Caco-2 (cell line): ENCODE results near the gene REPS1. TPM values are rescaled to one million over a fixed set of nuclear protein-coding genes. Genes with fewer than 3 reads are reported as not detected.

Source experiments
- BruUV-seq: library from RNA; stranded (reverse); fragments of 400-500 nt; replicated peaks from 2 replicates; lab custom pipeline; 2021; lab: Mats Ljungman, UMichigan
- CTCF ChIA-PET: fragments of 300-600 bp; sonication (Branson Sonifier 250); formaldehyde crosslinking; loops from one replicate; lab custom pipeline; 2022; ENCODE audit warnings: antibody characterized with exemption; lab: Charles Lee
- POLR2A ChIA-PET: fragments of 300-600 bp; sonication (Branson Sonifier 250); formaldehyde crosslinking; loops from one replicate; lab custom pipeline; 2022; ENCODE audit warnings: antibody characterized with exemption; lab: Charles Lee
- DNase-seq, 2 experiments: peaks; one replicate each; pipeline versions ENCODE4 v3.0.0 to v3.0.0-alpha.2; 2020 to 2022
- H3K27me3 ChIP-seq: replicated peaks from 2 replicates; pipeline ENCODE4 v1.6.0; 2011; ENCODE audit warnings: low read length; ENCODE audit not compliant: control insufficient read depth, insufficient read depth
- H3K36me3 ChIP-seq: 2 replicates; pipeline ENCODE4 v1.5.1; 2011; ENCODE audit warnings: low read length; ENCODE audit not compliant: control insufficient read depth, insufficient read depth
- H3K4me1 ChIP-seq: fragments of 250-450 bp; sonication (Bioruptor Pico); 2 replicates; pipeline ENCODE4 v1.5.1; 2020; ENCODE audit warnings: mild to moderate bottlenecking
- H3K4me3 ChIP-seq: 2 replicates; pipeline ENCODE4 v1.5.1; 2011; ENCODE audit warnings: low read depth, mild to moderate bottlenecking, control low read depth, low read length
- H3K9me3 ChIP-seq: fragments of 250-450 bp; sonication (Bioruptor Pico); 2 replicates; pipeline ENCODE4 v1.5.1; 2020; ENCODE audit warnings: mild to moderate bottlenecking, moderate library complexity
- H3K27ac Mint-ChIP-seq: one replicate; pipeline ENCODE4 v1.8.0; 2022; ENCODE audit warnings: mixed read lengths; ENCODE audit not compliant: unreplicated experiment
- H3K27me3 Mint-ChIP-seq: one replicate; pipeline ENCODE4 v1.8.0; 2022; ENCODE audit warnings: mixed read lengths; ENCODE audit not compliant: insufficient read depth, unreplicated experiment
- H3K36me3 Mint-ChIP-seq: one replicate; pipeline ENCODE4 v1.8.0; 2022; ENCODE audit warnings: mild to moderate bottlenecking, mixed read lengths; ENCODE audit not compliant: insufficient read depth, unreplicated experiment
- H3K4me1 Mint-ChIP-seq: one replicate; pipeline ENCODE4 v1.8.0; 2022; ENCODE audit warnings: low read depth, mixed read lengths; ENCODE audit not compliant: unreplicated experiment
- H3K4me3 Mint-ChIP-seq: one replicate; pipeline ENCODE4 v1.8.0; 2022; ENCODE audit warnings: mild to moderate bottlenecking, moderate library complexity, mixed read lengths; ENCODE audit not compliant: unreplicated experiment
- H3K9me3 Mint-ChIP-seq: one replicate; pipeline ENCODE4 v1.8.0; 2022; ENCODE audit warnings: mixed read lengths; ENCODE audit not compliant: unreplicated experiment
- CTCF ChIP-seq, 2 experiments: fragments of 200-600 bp in 1 of 2; IDR thresholded peaks; 1 replicate in 1 of 2; 2 replicates in 1 of 2; pipeline versions ENCODE4 v1.5.1 to v1.8.0; 2011 to 2022; ENCODE audit warnings: antibody characterized with exemption in 1 of 2, control low read depth in 1 of 2, inconsistent platforms in 1 of 2, low read depth in 1 of 2, low read length in 1 of 2, mild to moderate bottlenecking in 1 of 2, moderate library complexity in 1 of 2; ENCODE audit not compliant: insufficient read depth in 1 of 2, severe bottlenecking in 1 of 2, unreplicated experiment in 1 of 2
- intact Hi-C: fragments of 100-400 bp; cut with micrococcal nuclease; formaldehyde crosslinking; loops from one replicate; pipeline ENCODE4 v1.10.0; 2022; ENCODE audit not compliant: unreplicated experiment
- total RNA-seq: library from RNA; stranded (reverse); gene quantifications from 2 replicates; pipeline ENCODE4 v1.2.3, GENCODE V29; 2022

REPS1 gene
- total RNA-seq, 1 experiment from 2014 or later, result 74.1 TPM

- no peaks in the 10 kb centered on the region for H3K27me3 Mint-ChIP-seq
- no peak overlapping the region for H3K4me3 ChIP-seq
- H3K4me1 ChIP-seq, result no peaks in the 10 kb centered on the region
- no peaks in the 10 kb centered on the region for H3K27me3 ChIP-seq
- intact Hi-C loops, result no loop called here
- H3K36me3 ChIP-seq, result no peaks in the 10 kb centered on the region
- no peak for DNase-seq
- peaks cover 16% of the 10 kb centered on the region for H3K4me1 Mint-ChIP-seq
- ChIA-PET POLR2A (no interaction called here), CTCF (no interaction called here)
- H3K9me3 ChIP-seq, result no peaks in the 10 kb centered on the region
- H3K4me3 Mint-ChIP-seq, result no peak overlapping the region
- no peak overlapping the region for H3K27ac Mint-ChIP-seq
- peaks cover 26% of the 10 kb centered on the region for H3K36me3 Mint-ChIP-seq
- BruUV-seq, result no TSS peak
- no peaks in the 10 kb centered on the region for H3K9me3 Mint-ChIP-seq
- no peak for TF ChIP-seq CTCF (IDR thresholded peaks at IDR 0.05; ENCODE audit: insufficient read depth in 1 of 2, low read depth in 1 of 2, low read length in 1 of 2, severe bottlenecking in 1 of 2, unreplicated experiment in 1 of 2)
Measured at GRCh38 chr6:138891255-138891986, 96.6 kb downstream of the REPS1 start.

GRCh38 chr6:138885156-138885819 is 102.8 kb downstream of the REPS1 start:
- Histone ChIP-seq H3K36me3 (no peaks in the 10 kb centered on the region), H3K4me1 (no peaks in the 10 kb centered on the region), H3K4me3 (no peak overlapping the region), H3K27me3 (no peaks in the 10 kb centered on the region), H3K9me3 (no peaks in the 10 kb centered on the region)
- TF ChIP-seq CTCF (IDR thresholded peaks at IDR 0.05; ENCODE audit: insufficient read depth in 1 of 2, low read depth in 1 of 2, low read length in 1 of 2, severe bottlenecking in 1 of 2, unreplicated experiment in 1 of 2), result no peak
- peaks cover 6% of the 10 kb centered on the region for H3K36me3 Mint-ChIP-seq
- H3K9me3 Mint-ChIP-seq, result no peaks in the 10 kb centered on the region
- DNase-seq, result no peak
- H3K4me3 Mint-ChIP-seq, result no peak overlapping the region
- CTCF ChIA-PET, result no interaction called here
- no TSS peak for BruUV-seq
- H3K27me3 Mint-ChIP-seq, result no peaks in the 10 kb centered on the region
- intact Hi-C loops, result loop anchor here (5.0 kb wide), 1 partner anchor 68 kb away; no protein-coding TSS in a partner anchor
- H3K27ac Mint-ChIP-seq, result no peak overlapping the region
- peaks cover 7% of the 10 kb centered on the region for H3K4me1 Mint-ChIP-seq
- POLR2A ChIA-PET, result no interaction called here

DNA sequence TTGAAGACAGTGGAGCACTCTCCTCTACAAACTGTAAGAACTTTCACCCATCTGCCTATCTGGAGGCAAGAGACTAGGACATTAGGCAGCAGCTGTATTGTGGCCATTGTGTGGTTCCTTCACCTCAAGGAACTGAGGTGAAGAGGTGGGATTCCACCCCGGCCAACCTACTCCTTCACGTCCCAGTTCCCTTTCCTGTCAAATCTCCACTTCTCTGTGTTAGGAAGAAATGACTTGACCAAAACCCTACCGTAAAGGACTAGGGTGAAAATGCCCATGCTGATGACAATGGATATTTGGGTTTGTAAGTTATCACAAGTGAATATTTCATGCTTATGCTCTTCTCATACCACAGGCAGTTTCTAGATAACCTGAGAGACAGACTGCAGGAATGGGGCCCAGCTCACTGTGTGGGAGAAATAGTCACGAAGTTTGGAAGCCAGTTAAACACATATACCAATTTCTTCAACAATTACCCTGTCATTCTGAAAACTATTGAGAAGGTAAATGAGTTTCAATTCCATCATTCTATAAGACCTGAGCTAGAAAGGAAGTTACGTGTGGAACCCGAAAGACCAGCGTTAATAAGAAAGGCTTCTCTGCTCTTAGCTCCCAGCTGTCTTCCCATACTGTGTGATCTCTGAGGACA is 105.6 kb downstream of the REPS1 start:
- H3K27me3 Mint-ChIP-seq, result no peaks in the 10 kb centered on the region
- H3K4me3 Mint-ChIP-seq, result no peak overlapping the region
- POLR2A ChIA-PET, result interaction anchor here (0.6 kb wide), 1 partner anchor 16 kb away, joined by 3 read pairs; no protein-coding TSS in a partner anchor
- CTCF ChIA-PET, result no interaction called here
- BruUV-seq, result no TSS peak
- TF ChIP-seq CTCF (IDR thresholded peaks at IDR 0.05; ENCODE audit: insufficient read depth in 1 of 2, low read depth in 1 of 2, low read length in 1 of 2, severe bottlenecking in 1 of 2, unreplicated experiment in 1 of 2), result no peak
- H3K36me3 Mint-ChIP-seq, result peaks cover 6% of the 10 kb centered on the region
- no peaks in the 10 kb centered on the region for H3K27me3 ChIP-seq
- no peaks in the 10 kb centered on the region for H3K36me3 ChIP-seq
- no peaks in the 10 kb centered on the region for H3K4me1 ChIP-seq
- H3K4me1 Mint-ChIP-seq, result peaks cover 3% of the 10 kb centered on the region
- no peak overlapping the region for H3K27ac Mint-ChIP-seq
- H3K9me3 ChIP-seq, result no peaks in the 10 kb centered on the region
- H3K9me3 Mint-ChIP-seq, result no peaks in the 10 kb centered on the region
- DNase-seq, result no peak
- intact Hi-C loops, result no loop called here
- H3K4me3 ChIP-seq, result no peak overlapping the region
